CD4-positive, CD25-positive, alpha-beta regulatory T cell (primary cell): ENCODE results near the gene GFM2. TPM values are rescaled to one million over a fixed set of nuclear protein-coding genes. Genes with fewer than 3 reads are reported as not detected.

Source experiments
- ATAC-seq, 2 donors: fragments of 150-1000 bp; cut with Tn5 transposase; one replicate each; pipeline ENCODE4 v1.10.0; 2021; ENCODE audit warnings: low read depth in 2 of 2, moderate number of reproducible peaks in 2 of 2, moderate library complexity in 1 of 2
- DNase-seq, 3 donors: peaks; one replicate each; pipeline versions ENCODE4 v3.0.0 to v3.0.0-alpha.2; 2012 to 2022; ENCODE audit warnings: mixed read lengths in 1 of 3
- H3K27ac ChIP-seq: one replicate; pipeline ENCODE4 v1.7.0; 2013; ENCODE audit warnings: mild to moderate bottlenecking, low read length; ENCODE audit not compliant: insufficient read depth, poor library complexity, severe bottlenecking
- H3K27me3 ChIP-seq: one replicate; pipeline ENCODE4 v1.7.0; 2013; ENCODE audit warnings: low read length; ENCODE audit not compliant: control insufficient read depth, insufficient read depth
- H3K36me3 ChIP-seq: one replicate; pipeline ENCODE4 v1.7.0; 2013; ENCODE audit warnings: mild to moderate bottlenecking, low read length, moderate library complexity; ENCODE audit not compliant: control insufficient read depth, insufficient read depth
- H3K4me1 ChIP-seq: 2 replicates; pipeline ENCODE4 v1.7.0; 2013; ENCODE audit warnings: mild to moderate bottlenecking, low read length; ENCODE audit not compliant: insufficient read depth, control insufficient read depth, poor library complexity, severe bottlenecking
- H3K4me3 ChIP-seq: one replicate; pipeline ENCODE4 v1.7.0; 2013; ENCODE audit warnings: low read depth, mild to moderate bottlenecking, low read length, moderate library complexity
- H3K9me3 ChIP-seq, 2 experiments: 1 replicate in 1 of 2; 2 replicates in 1 of 2; pipeline ENCODE4 v1.7.0; 2013; ENCODE audit warnings: low read length in 2 of 2, mild to moderate bottlenecking in 1 of 2, moderate library complexity in 1 of 2; ENCODE audit not compliant: control insufficient read depth in 2 of 2
- H3K27ac Mint-ChIP-seq, 3 donors: one replicate each; pipeline ENCODE4 v1.8.0; 2020 to 2022; ENCODE audit warnings: mild to moderate bottlenecking in 3 of 3, mixed read lengths in 3 of 3, moderate library complexity in 2 of 3
- H3K27me3 Mint-ChIP-seq: one replicate; pipeline ENCODE4 v1.8.0; 2022; ENCODE audit warnings: mild to moderate bottlenecking, mixed read lengths
- H3K36me3 Mint-ChIP-seq: one replicate; pipeline ENCODE4 v1.8.0; 2020; ENCODE audit warnings: mixed read lengths
- H3K4me1 Mint-ChIP-seq, 4 donors: one replicate each; pipeline ENCODE4 v1.8.0; 2020 to 2022; ENCODE audit warnings: mixed read lengths in 4 of 4, mild to moderate bottlenecking in 1 of 4
- H3K4me3 Mint-ChIP-seq, 4 donors: one replicate each; pipeline ENCODE4 v1.8.0; 2020 to 2022; ENCODE audit warnings: mild to moderate bottlenecking in 4 of 4, mixed read lengths in 4 of 4, moderate library complexity in 3 of 4
- H3K9me3 Mint-ChIP-seq, 7 donors: one replicate each; pipeline ENCODE4 v1.8.0; 2020 to 2022; ENCODE audit warnings: mixed read lengths in 7 of 7, mild to moderate bottlenecking in 3 of 7, moderate library complexity in 2 of 7
- polyA plus RNA-seq, 4 donors: library from polyadenylated mRNA; unstranded; fragments of 300-500 nt; fragmentation: Illumina TruSeq; gene quantifications; one replicate each; pipeline ENCODE4 v1.2.3, GENCODE V29; 2021
- total RNA-seq: library from RNA; stranded (reverse); gene quantifications from one replicate; pipeline ENCODE4 v1.2.3, GENCODE V29; 2022

GFM2 gene
- total and polyA plus RNA-seq, 5 donors from 2014 or later, result 6.9 to 20.1 (median 10.0) TPM

GRCh38 chr5:74787424-74787823 is 20.5 kb upstream of the GFM2 start:
- Histone ChIP-seq H3K9me3 (no peaks in the 10 kb centered on the region), H3K27me3 (no peaks in the 10 kb centered on the region), H3K36me3 (peaks cover 8% of the 10 kb centered on the region), H3K4me3 (no peak overlapping the region), H3K4me1 (no peaks in the 10 kb centered on the region), H3K27ac (no peak overlapping the region)
- H3K4me1 Mint-ChIP-seq, result no peaks in the 10 kb centered on the region
- peak overlapping the region in 1 of 3 donors; percentile 49 for H3K27ac Mint-ChIP-seq
- H3K9me3 Mint-ChIP-seq, result no peaks in the 10 kb centered on the region
- no peak for DNase-seq
- ATAC-seq, result no peak
- no peak overlapping the region for H3K4me3 Mint-ChIP-seq
- no peaks in the 10 kb centered on the region for H3K27me3 Mint-ChIP-seq
- H3K36me3 Mint-ChIP-seq, result peaks cover 23% of the 10 kb centered on the region

GRCh38 chr5:74786851-74787250 is 19.9 kb upstream of the GFM2 start:
- no peaks in the 10 kb centered on the region for H3K9me3 ChIP-seq
- ATAC-seq, result no peak
- no peak for DNase-seq
- no peak overlapping the region for H3K27ac ChIP-seq
- no peaks in the 10 kb centered on the region for H3K4me1 Mint-ChIP-seq
- H3K27ac Mint-ChIP-seq, result no peak overlapping the region
- H3K9me3 Mint-ChIP-seq, result no peaks in the 10 kb centered on the region
- no peak overlapping the region for H3K4me3 ChIP-seq
- H3K27me3 Mint-ChIP-seq, result no peaks in the 10 kb centered on the region
- no peak overlapping the region for H3K4me3 Mint-ChIP-seq
- peaks cover 19% of the 10 kb centered on the region for H3K36me3 Mint-ChIP-seq
- H3K27me3 ChIP-seq, result no peaks in the 10 kb centered on the region
- H3K4me1 ChIP-seq, result no peaks in the 10 kb centered on the region
- H3K36me3 ChIP-seq, result peaks cover 8% of the 10 kb centered on the region

GRCh38 chr5:74778609-74779008 is 11.7 kb upstream of the GFM2 start:
- Mint-ChIP-seq H3K4me1 (peaks cover 0 to 3% (median 0%) of the 10 kb centered on the region in 4 donors), H3K27ac (no peak overlapping the region), H3K9me3 (no peaks in the 10 kb centered on the region), H3K4me3 (no peak overlapping the region), H3K27me3 (no peaks in the 10 kb centered on the region), H3K36me3 (peaks cover 3% of the 10 kb centered on the region)
- H3K9me3 ChIP-seq, result no peaks in the 10 kb centered on the region
- H3K27ac ChIP-seq, result no peak overlapping the region
- H3K4me1 ChIP-seq, result no peaks in the 10 kb centered on the region
- peaks cover 44% of the 10 kb centered on the region for H3K36me3 ChIP-seq
- H3K27me3 ChIP-seq, result no peaks in the 10 kb centered on the region
- no peak for ATAC-seq
- H3K4me3 ChIP-seq, result no peak overlapping the region
- no peak for DNase-seq

GRCh38 chr5:74772359-74772758 is 5.4 kb upstream of the GFM2 start:
- ATAC-seq, result no peak

GRCh38 chr5:74767579-74767913 is 629 bp upstream of the GFM2 start:
- Histone ChIP-seq H3K27ac (peak overlapping the region; percentile 77), H3K36me3 (peaks cover 39% of the 10 kb centered on the region), H3K4me3 (peak overlapping the region; percentile 100), H3K9me3 (no peaks in the 10 kb centered on the region), H3K4me1 (peaks cover 34% of the 10 kb centered on the region), H3K27me3 (no peaks in the 10 kb centered on the region)
- peak in 2 of 3 donors; percentile 3 to 41 for DNase-seq
- H3K27ac Mint-ChIP-seq, result peak overlapping the region; percentile 97 to 99 (median 98)
- peak overlapping the region; percentile 93 to 100 (median 100) for H3K4me3 Mint-ChIP-seq
- peaks cover 18% of the 10 kb centered on the region for H3K36me3 Mint-ChIP-seq
- H3K9me3 Mint-ChIP-seq, result no peaks in the 10 kb centered on the region
- no peak for ATAC-seq
- peaks cover 4% of the 10 kb centered on the region for H3K27me3 Mint-ChIP-seq
- H3K4me1 Mint-ChIP-seq, result peaks cover 5 to 61% (median 28%) of the 10 kb centered on the region in 4 donors

More at GRCh38 chr5:74772359-74772758, 5.4 kb upstream of the GFM2 start:
- peaks cover 0 to 22% (median 11%) of the 10 kb centered on the region in 4 donors for H3K4me1 Mint-ChIP-seq
- peaks cover 9% of the 10 kb centered on the region for H3K4me1 ChIP-seq
- H3K4me3 ChIP-seq, result no peak overlapping the region
- no peak overlapping the region for H3K27ac ChIP-seq
- no peaks in the 10 kb centered on the region for H3K9me3 Mint-ChIP-seq
- peak overlapping the region in 2 of 4 donors; percentile 7 to 9 for H3K4me3 Mint-ChIP-seq
- no peaks in the 10 kb centered on the region for H3K9me3 ChIP-seq
- H3K27ac Mint-ChIP-seq, result no peak overlapping the region
- H3K36me3 Mint-ChIP-seq, result peaks cover 23% of the 10 kb centered on the region
- H3K27me3 Mint-ChIP-seq, result no peaks in the 10 kb centered on the region
- peaks cover 76% of the 10 kb centered on the region for H3K36me3 ChIP-seq
- no peaks in the 10 kb centered on the region for H3K27me3 ChIP-seq
- no peak for DNase-seq

GRCh38 chr5:74766418-74766848 is 484 bp downstream of the GFM2 start:
- H3K9me3 Mint-ChIP-seq, result no peaks in the 10 kb centered on the region
- peak overlapping the region; percentile 97 to 99 (median 98) for H3K27ac Mint-ChIP-seq
- peaks cover 4% of the 10 kb centered on the region for H3K27me3 Mint-ChIP-seq
- Histone ChIP-seq H3K36me3 (peaks cover 40% of the 10 kb centered on the region), H3K27ac (peak overlapping the region; percentile 77), H3K9me3 (no peaks in the 10 kb centered on the region), H3K4me1 (peaks cover 34% of the 10 kb centered on the region), H3K4me3 (peak overlapping the region; percentile 100), H3K27me3 (no peaks in the 10 kb centered on the region)
- H3K4me1 Mint-ChIP-seq, result peaks cover 15 to 68% (median 33%) of the 10 kb centered on the region in 4 donors
- H3K4me3 Mint-ChIP-seq, result peak overlapping the region; percentile 93 to 100 (median 100)
- H3K36me3 Mint-ChIP-seq, result peaks cover 23% of the 10 kb centered on the region
- DNase-seq (peak; percentile 11 to 80 (median 55)), ATAC-seq (peak; percentile 52 to 58)

- Mint-ChIP-seq H3K27me3 (peaks cover 4% of the 10 kb centered on the region), H3K36me3 (peaks cover 23% of the 10 kb centered on the region), H3K4me1 (peaks cover 16 to 68% (median 33%) of the 10 kb centered on the region in 4 donors), H3K27ac (peak overlapping the region in 2 of 3 donors; percentile 98 to 99), H3K9me3 (no peaks in the 10 kb centered on the region), H3K4me3 (peak overlapping the region; percentile 93 to 100 (median 100))
- Histone ChIP-seq H3K4me3 (peak overlapping the region; percentile 100), H3K36me3 (peaks cover 39% of the 10 kb centered on the region), H3K9me3 (no peaks in the 10 kb centered on the region), H3K27ac (no peak overlapping the region), H3K27me3 (no peaks in the 10 kb centered on the region), H3K4me1 (peaks cover 34% of the 10 kb centered on the region)
- ATAC-seq, result no peak
- DNase-seq, result no peak
These were observed 988 bp downstream of the GFM2 start for GRCh38 chr5:74765929-74766328.

- no peaks in the 10 kb centered on the region for H3K27me3 ChIP-seq
- H3K36me3 Mint-ChIP-seq, result peaks cover 21% of the 10 kb centered on the region
- no peak for DNase-seq
- no peak for ATAC-seq
- peaks cover 4% of the 10 kb centered on the region for H3K27me3 Mint-ChIP-seq
- H3K27ac ChIP-seq, result no peak overlapping the region
- H3K4me3 Mint-ChIP-seq, result peak overlapping the region; percentile 72 to 100 (median 100)
- peak overlapping the region; percentile 60 to 93 (median 85) for H3K27ac Mint-ChIP-seq
- no peaks in the 10 kb centered on the region for H3K9me3 Mint-ChIP-seq
- peaks cover 20 to 70% (median 35%) of the 10 kb centered on the region in 4 donors for H3K4me1 Mint-ChIP-seq
- H3K9me3 ChIP-seq, result no peaks in the 10 kb centered on the region
- peaks cover 36% of the 10 kb centered on the region for H3K36me3 ChIP-seq
- peaks cover 34% of the 10 kb centered on the region for H3K4me1 ChIP-seq
- H3K4me3 ChIP-seq, result peak overlapping the region; percentile 56
These were observed 1.7 kb downstream of the GFM2 start for GRCh38 chr5:74765201-74765600.
